Lower leg skin (tissue), 3 donors: ENCODE data around the gene FBXL19.

ENCODE experiments used
- POLR2A ChIP-seq, 2 donors: fragments of 450-650 bp; IDR thresholded peaks; one replicate each; pipeline ENCODE4 v1.6.1; 2016 to 2017; ENCODE audit warnings: antibody characterized with exemption in 2 of 2, mild to moderate bottlenecking in 1 of 2, moderate library complexity in 1 of 2
- TF ChIP-seq, protein P1 (sequence below), 3 donors: fragments of 450-650 bp; IDR thresholded peaks; one replicate each; pipeline ENCODE4 v1.5.1; 2016; ENCODE audit warnings: antibody characterized with exemption in 3 of 3, mild to moderate bottlenecking in 3 of 3, moderate library complexity in 2 of 3

GRCh38 chr16:30989469-30990047 is 66.2 kb downstream of the FBXL19 start:
- TF ChIP-seq, protein P1, sequence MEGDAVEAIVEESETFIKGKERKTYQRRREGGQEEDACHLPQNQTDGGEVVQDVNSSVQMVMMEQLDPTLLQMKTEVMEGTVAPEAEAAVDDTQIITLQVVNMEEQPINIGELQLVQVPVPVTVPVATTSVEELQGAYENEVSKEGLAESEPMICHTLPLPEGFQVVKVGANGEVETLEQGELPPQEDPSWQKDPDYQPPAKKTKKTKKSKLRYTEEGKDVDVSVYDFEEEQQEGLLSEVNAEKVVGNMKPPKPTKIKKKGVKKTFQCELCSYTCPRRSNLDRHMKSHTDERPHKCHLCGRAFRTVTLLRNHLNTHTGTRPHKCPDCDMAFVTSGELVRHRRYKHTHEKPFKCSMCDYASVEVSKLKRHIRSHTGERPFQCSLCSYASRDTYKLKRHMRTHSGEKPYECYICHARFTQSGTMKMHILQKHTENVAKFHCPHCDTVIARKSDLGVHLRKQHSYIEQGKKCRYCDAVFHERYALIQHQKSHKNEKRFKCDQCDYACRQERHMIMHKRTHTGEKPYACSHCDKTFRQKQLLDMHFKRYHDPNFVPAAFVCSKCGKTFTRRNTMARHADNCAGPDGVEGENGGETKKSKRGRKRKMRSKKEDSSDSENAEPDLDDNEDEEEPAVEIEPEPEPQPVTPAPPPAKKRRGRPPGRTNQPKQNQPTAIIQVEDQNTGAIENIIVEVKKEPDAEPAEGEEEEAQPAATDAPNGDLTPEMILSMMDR (IDR thresholded peaks at IDR 0.05), result no peak
- no peak for TF ChIP-seq POLR2A (IDR thresholded peaks at IDR 0.05)
